GM12878 (cell line): ENCODE measurements around the gene OPCML. TPM values are rescaled to one million over a fixed set of nuclear protein-coding genes. Genes with fewer than 3 reads are reported as not detected.

ENCODE experiments used
- ATAC-seq: fragments of 200-7000 bp; cut with Tn5 transposase; 3 replicates; pipeline ENCODE4 v1.9.1; 2020; ENCODE audit warnings: mild to moderate bottlenecking, moderate library complexity
- BruUV-seq: library from RNA; stranded (reverse); fragments of 400-500 nt; replicated peaks from 2 replicates; lab custom pipeline; 2021; lab: Mats Ljungman, UMichigan
- CTCF ChIA-PET: fragments of 300-600 bp; sonication (Branson Sonifier 250); formaldehyde crosslinking; extraction: SDS; loops from one replicate; lab custom pipeline; 2021; ENCODE audit warnings: inconsistent platforms; lab: Yijun Ruan, JAX
- POLR2A ChIA-PET: fragments of 350-600 bp; formaldehyde crosslinking; extraction: SDS; loops from one replicate; lab custom pipeline; 2021; ENCODE audit warnings: inconsistent platforms; lab: Charles Lee
- RAD21 ChIA-PET: fragments of 300-600 bp; sonication (Branson Sonifier 250); formaldehyde crosslinking; loops from one replicate; lab custom pipeline; 2023; ENCODE audit warnings: antibody characterized with exemption; ENCODE audit not compliant: unreplicated experiment; lab: Charles Lee
- SMC1A ChIA-PET: fragments of 300-600 bp; sonication (Branson Sonifier 250); formaldehyde crosslinking; loops from one replicate; lab custom pipeline; 2023; ENCODE audit not compliant: unreplicated experiment, uncharacterized antibody; lab: Charles Lee
- DNase-seq: peaks from one replicate; pipeline ENCODE4 v3.0.0-alpha.2; 2011; ENCODE audit warnings: low read depth, low spot score
- FAIRE-seq: peaks from 3 replicates; lab custom pipeline; 2011; peaks lifted over from hg19 to GRCh38; lab: Jason Lieb, UNC
- H2AFZ ChIP-seq: 2 replicates; pipeline ENCODE4 v1.6.0; 2011; ENCODE audit warnings: low read depth, low read length, control low read depth; ENCODE audit not compliant: control insufficient read depth
- H3K27ac ChIP-seq: 2 replicates; pipeline ENCODE4 v1.5.1; 2011; ENCODE audit warnings: control low read depth; ENCODE audit not compliant: control insufficient read depth, insufficient read depth
- H3K27me3 ChIP-seq, 2 experiments: replicated peaks in 1 of 2; 2 replicates each; pipeline versions ENCODE4 v1.6.0 to v1.6.1; 2011; ENCODE audit warnings: low read length in 1 of 2; ENCODE audit not compliant: control insufficient read depth in 2 of 2, insufficient read depth in 2 of 2
- H3K36me3 ChIP-seq, 2 experiments: 2 replicates each; pipeline ENCODE4 v1.5.1; 2011; ENCODE audit warnings: low read length in 1 of 2; ENCODE audit not compliant: control insufficient read depth in 2 of 2, insufficient read depth in 2 of 2
- H3K4me1 ChIP-seq: 2 replicates; pipeline ENCODE4 v1.6.1; 2011; ENCODE audit warnings: mild to moderate bottlenecking, low read length, moderate library complexity, mixed read lengths; ENCODE audit not compliant: control insufficient read depth, insufficient read depth
- H3K4me2 ChIP-seq: 2 replicates; pipeline ENCODE4 v1.6.0; 2011; ENCODE audit warnings: control low read depth; ENCODE audit not compliant: control insufficient read depth, insufficient read depth
- H3K4me3 ChIP-seq: fragments of 200-600 bp; sonication (generic); 2 replicates; pipeline ENCODE4 v1.5.1; 2016
- H3K79me2 ChIP-seq: 2 replicates; pipeline ENCODE4 v1.6.0; 2011; ENCODE audit warnings: low read length; ENCODE audit not compliant: control insufficient read depth, insufficient read depth
- H3K9ac ChIP-seq: 2 replicates; pipeline ENCODE4 v1.8.0; 2011; ENCODE audit warnings: low read length, control low read depth, mixed read lengths; ENCODE audit not compliant: control insufficient read depth, insufficient read depth
- H3K9me3 ChIP-seq: replicated peaks from 3 replicates; pipeline ENCODE4 v1.5.1; 2011; ENCODE audit warnings: mild to moderate bottlenecking, low read length; ENCODE audit not compliant: control insufficient read depth, insufficient read depth
- H4K20me1 ChIP-seq: 2 replicates; pipeline ENCODE4 v1.6.0; 2011; ENCODE audit not compliant: control insufficient read depth, insufficient read depth
- BCL11A ChIP-seq: IDR thresholded peaks from 2 replicates; pipeline ENCODE4 v1.6.1; 2011; ENCODE audit warnings: low read depth, low read length
- EGR1 ChIP-seq, 2 experiments: IDR thresholded peaks; 1 replicate in 1 of 2; 2 replicates in 1 of 2; pipeline ENCODE4 v1.6.1; 2011 to 2012; ENCODE audit warnings: low read depth in 2 of 2, low read length in 2 of 2, borderline replicate concordance in 1 of 2, mild to moderate bottlenecking in 1 of 2, moderate library complexity in 1 of 2
- POU2F2 ChIP-seq: IDR thresholded peaks from 3 replicates; pipeline ENCODE4 v1.6.1; 2011; ENCODE audit warnings: low read depth, mild to moderate bottlenecking, low read length, borderline replicate concordance
- RAD21 ChIP-seq: IDR thresholded peaks from 2 replicates; pipeline ENCODE4 v1.6.1; 2011; ENCODE audit warnings: mild to moderate bottlenecking, low read depth, low read length, moderate library complexity; ENCODE audit not compliant: insufficient read depth
- SMARCA5 ChIP-seq: fragments of 450-650 bp; IDR thresholded peaks from 2 replicates; pipeline ENCODE4 v1.6.1; 2017; ENCODE audit warnings: mild to moderate bottlenecking
- ZBTB11 ChIP-seq: fragments of 450-650 bp; formaldehyde crosslinking; IDR thresholded peaks from 2 replicates; pipeline ENCODE4 v1.5.0; 2022; ENCODE audit warnings: mild to moderate bottlenecking, missing genetic modification characterization
- ZBTB33 ChIP-seq: fragments of 450-650 bp; IDR thresholded peaks from 2 replicates; pipeline ENCODE4 v1.6.1; 2017; ENCODE audit warnings: mild to moderate bottlenecking
- ZNF274 ChIP-seq: IDR thresholded peaks from one replicate; pipeline ENCODE4 v1.8.0; 2011; ENCODE audit not compliant: insufficient read length, insufficient read depth
- WGBS: methylation state at CpG from one replicate; pipeline ENCODE4 v1.1.6; 2016; ENCODE audit warnings: low lambda C conversion rate; ENCODE audit not compliant: insufficient replicate concordance, insufficient coverage; ENCODE audit errors: missing lambda C conversion rate; 5-methylcytosine and 5-hydroxymethylcytosine counted together
- in situ Hi-C: fragments of 300-500 bp; cut with MboI; formaldehyde crosslinking; loops from 9 replicates; pipeline ENCODE4 v1.14.3; 2018; ENCODE audit warnings: mixed read lengths
- intact Hi-C: fragments of 100-400 bp; cut with micrococcal nuclease; formaldehyde crosslinking; loops from one replicate; pipeline ENCODE4 v1.14.2; 2022; ENCODE audit not compliant: unreplicated experiment
- polyA plus RNA-seq, 11 experiments: library from polyadenylated mRNA; depleted of rRNA in 4 of 11; unstranded in 6 of 11; stranded (reverse) in 5 of 11; fragments of >200 nt; fragmentation: Nextera tagmentation in 4 of 11; fragmentation: Illumina TruSeq in 1 of 11; extraction: Ambion mirVana in 4 of 11; extraction: Trizol in 1 of 11; gene quantifications; 1 replicate in 1 of 11; 2 replicates in 10 of 11; pipeline versions ENCODE4 v1.2.1 to v1.2.3, GENCODE V29; 2011 to 2016; ENCODE audit warnings: inconsistent platforms in 2 of 11, missing spikeins in 2 of 11, low read depth in 1 of 11
- total RNA-seq, 4 experiments: library from RNA; depleted of rRNA in 3 of 4; stranded (reverse); fragments of >200 nt in 3 of 4; fragmentation: Illumina TruSeq in 1 of 4; extraction: Trizol in 1 of 4; gene quantifications; 2 replicates each; pipeline versions ENCODE4 v1.2.1 to v1.2.3, GENCODE V29; 2013 to 2021

The OPCML gene
- total and polyA plus RNA-seq, 10 of the 15 experiments (the other 5 are each of a cell fraction or from before 2014, with no cell fraction given): 0.84 TPM; not detected in 9

- TF ChIP-seq BCL11A (no peak), ZNF274 (no peak)
Observed at GRCh38 chr11:133477251-133477625, 55.1 kb downstream of the OPCML start (continued).

- POLR2A ChIA-PET: no interaction called here
- SMC1A ChIA-PET: no interaction called here
- DNase-seq: no peak
- CTCF ChIA-PET: no interaction called here
- no TSS peak for BruUV-seq
- H3K27ac ChIP-seq: no peak overlapping the region
- in situ Hi-C loops (no loop called here), intact Hi-C loops (no loop called here)
- H4K20me1 ChIP-seq: no peaks in the 10 kb centered on the region
- H3K79me2 ChIP-seq: no peaks in the 10 kb centered on the region
- no peak for ATAC-seq
- no peak for FAIRE-seq
- H3K36me3 ChIP-seq: no peaks in the 10 kb centered on the region
- H3K27me3 ChIP-seq: no peaks in the 10 kb centered on the region; a peak in 1 of 4 replicates
- no peaks in the 10 kb centered on the region for H3K9me3 ChIP-seq
- no peak overlapping the region for H3K4me2 ChIP-seq
- no peak overlapping the region for H3K9ac ChIP-seq
- no peak for TF ChIP-seq POU2F2
- TF ChIP-seq ZBTB33: no peak
- peak; percentile 13; the same call in 1 of the 2 replicates for TF ChIP-seq RAD21
- no peak for TF ChIP-seq EGR1 (IDR thresholded peaks at IDR 0.05; ENCODE audit: borderline replicate concordance in 1 of 2, low read depth in 2 of 2, low read length in 2 of 2)
- no peak for TF ChIP-seq SMARCA5
- no peak for TF ChIP-seq ZBTB11 (CRISPR knock-in tag)
- H3K4me3 ChIP-seq: no peak overlapping the region
- no peaks in the 10 kb centered on the region for H3K4me1 ChIP-seq
- WGBS: 27% methylated on average over 11 of the region's 11 CpGs
- no peak overlapping the region for H2AFZ ChIP-seq
- RAD21 ChIA-PET: no interaction called here
Observed at GRCh38 chr11:133476570-133477250, 55.6 kb downstream of the OPCML start.
